HepG2 (cell line): ENCODE measurements around the gene CENPP.

Experiments used
- ZBTB20 ChIP-seq: sonication (generic); formaldehyde crosslinking; IDR thresholded peaks from 2 replicates; pipeline ENCODE4 v1.8.1; 2023; ENCODE audit warnings: missing genetic modification reagents, low read depth, mild to moderate bottlenecking, borderline replicate concordance
- ZNF768 ChIP-seq: sonication (generic); formaldehyde crosslinking; IDR thresholded peaks from 2 replicates; pipeline ENCODE4 v1.4.0; 2020; ENCODE audit warnings: missing genetic modification reagents
- TF ChIP-seq, protein P1 (sequence below): sonication (generic); formaldehyde crosslinking; IDR thresholded peaks from 2 replicates; pipeline ENCODE4 v1.5.0; 2020; ENCODE audit warnings: mild to moderate bottlenecking, missing genetic modification reagents, moderate library complexity

DNA sequence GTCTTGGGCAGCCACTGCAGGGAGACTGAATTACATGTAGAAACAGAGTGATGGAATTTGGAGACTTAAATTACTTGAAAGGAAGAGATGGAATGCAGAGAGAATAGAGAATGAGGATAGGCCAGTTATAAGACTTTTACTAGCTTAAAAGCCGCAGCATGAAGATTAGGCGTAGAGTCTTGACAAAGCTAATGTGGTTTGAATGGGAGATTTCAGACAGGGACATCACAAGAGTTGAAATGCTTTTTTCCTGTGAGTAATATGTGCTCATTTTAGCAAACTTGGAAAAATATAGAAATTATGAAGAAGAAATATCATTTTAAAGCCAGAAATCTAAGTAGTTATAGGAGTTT is 7.5 kb downstream of the CENPP start:
- TF ChIP-seq ZNF768 (CRISPR knock-in tag): no peak
- TF ChIP-seq ZBTB20 (CRISPR knock-in tag): no peak
- TF ChIP-seq, protein P1, sequence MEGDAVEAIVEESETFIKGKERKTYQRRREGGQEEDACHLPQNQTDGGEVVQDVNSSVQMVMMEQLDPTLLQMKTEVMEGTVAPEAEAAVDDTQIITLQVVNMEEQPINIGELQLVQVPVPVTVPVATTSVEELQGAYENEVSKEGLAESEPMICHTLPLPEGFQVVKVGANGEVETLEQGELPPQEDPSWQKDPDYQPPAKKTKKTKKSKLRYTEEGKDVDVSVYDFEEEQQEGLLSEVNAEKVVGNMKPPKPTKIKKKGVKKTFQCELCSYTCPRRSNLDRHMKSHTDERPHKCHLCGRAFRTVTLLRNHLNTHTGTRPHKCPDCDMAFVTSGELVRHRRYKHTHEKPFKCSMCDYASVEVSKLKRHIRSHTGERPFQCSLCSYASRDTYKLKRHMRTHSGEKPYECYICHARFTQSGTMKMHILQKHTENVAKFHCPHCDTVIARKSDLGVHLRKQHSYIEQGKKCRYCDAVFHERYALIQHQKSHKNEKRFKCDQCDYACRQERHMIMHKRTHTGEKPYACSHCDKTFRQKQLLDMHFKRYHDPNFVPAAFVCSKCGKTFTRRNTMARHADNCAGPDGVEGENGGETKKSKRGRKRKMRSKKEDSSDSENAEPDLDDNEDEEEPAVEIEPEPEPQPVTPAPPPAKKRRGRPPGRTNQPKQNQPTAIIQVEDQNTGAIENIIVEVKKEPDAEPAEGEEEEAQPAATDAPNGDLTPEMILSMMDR: no peak
